ENCODE data around the gene GDPD5. TPM values are rescaled to one million over a fixed set of nuclear protein-coding genes. Genes with fewer than 3 reads are reported as not detected.

GDPD5 gene
- total RNA-seq, 1 donor from 2014 or later: 9.7 TPM

- intact Hi-C loops (cut with micrococcal nuclease): loop anchor here (5.0 to 10.0 kb wide), 2 partner anchors 111 to 818 kb away; partner anchors contain the start of genes GVQW3 and THAP12
- H3K27ac Mint-ChIP-seq: peak overlapping the region; percentile 70
- H3K27me3 Mint-ChIP-seq (ENCODE audit: insufficient read depth): peaks cover 4% of the 10 kb centered on the region
- H3K36me3 Mint-ChIP-seq (ENCODE audit: low read depth): peaks cover 5% of the 10 kb centered on the region
- DNase-seq (ENCODE audit: low spot score): no peak
- peak overlapping the region; percentile 92 for H3K4me3 Mint-ChIP-seq
- H3K4me1 Mint-ChIP-seq (ENCODE audit: low read depth): peaks cover 15% of the 10 kb centered on the region
- H3K9me3 Mint-ChIP-seq: no peaks in the 10 kb centered on the region
Observed at GRCh38 chr11:75563978-75564552, 38.3 kb upstream of the GDPD5 start.

- Mint-ChIP-seq H3K4me1 (ENCODE audit: low read depth) (peaks cover 15% of the 10 kb centered on the region), H3K36me3 (ENCODE audit: low read depth) (peaks cover 3% of the 10 kb centered on the region), H3K4me3 (peak overlapping the region; percentile 92), H3K27ac (peak overlapping the region; percentile 70), H3K27me3 (ENCODE audit: insufficient read depth) (peaks cover 4% of the 10 kb centered on the region), H3K9me3 (no peaks in the 10 kb centered on the region)
- intact Hi-C loops (cut with micrococcal nuclease): loop anchor here (5.0 to 10.0 kb wide), 2 partner anchors 111 to 819 kb away; partner anchors contain the start of genes GVQW3 and THAP12
- no peak for DNase-seq (ENCODE audit: low spot score)
Observed at GRCh38 chr11:75563501-75563977, 37.8 kb upstream of the GDPD5 start.

- DNase-seq (ENCODE audit: low spot score): no peak
- Mint-ChIP-seq H3K36me3 (ENCODE audit: low read depth) (no peaks in the 10 kb centered on the region), H3K9me3 (no peaks in the 10 kb centered on the region), H3K27ac (peak overlapping the region; percentile 90), H3K27me3 (ENCODE audit: insufficient read depth) (peaks cover 4% of the 10 kb centered on the region), H3K4me1 (ENCODE audit: low read depth) (peaks cover 15% of the 10 kb centered on the region), H3K4me3 (peak overlapping the region; percentile 92)
- intact Hi-C loops (cut with micrococcal nuclease): loop anchor here (1.0 to 10.0 kb wide), 5 partner anchors 16 to 819 kb away; partner anchors contain the start of genes GVQW3 and THAP12
Observed at GRCh38 chr11:75562836-75563484, 37.2 kb upstream of the GDPD5 start.

GRCh38 chr11:75562048-75562835 is 36.5 kb upstream of the GDPD5 start, which contains the start of gene SERPINH1:
TSS of gene SERPINH1 (plus strand) at chr11:75562253. CDS start at chr11:75566350, 4,097 bp downstream.
- H3K4me1 Mint-ChIP-seq (ENCODE audit: low read depth): peaks cover 15% of the 10 kb centered on the region
- H3K27me3 Mint-ChIP-seq (ENCODE audit: insufficient read depth): peaks cover 4% of the 10 kb centered on the region
- no peaks in the 10 kb centered on the region for H3K9me3 Mint-ChIP-seq
- intact Hi-C loops (cut with micrococcal nuclease): loop anchor here (1.0 to 10.0 kb wide), 5 partner anchors 15 to 820 kb away; partner anchors contain the start of genes GVQW3 and THAP12
- H3K36me3 Mint-ChIP-seq (ENCODE audit: low read depth): no peaks in the 10 kb centered on the region
- H3K27ac Mint-ChIP-seq: peak within 1 kb of the TSS; percentile 90
- peak; percentile 61 for DNase-seq (ENCODE audit: low spot score)
- peak within 1 kb of the TSS; percentile 92 for H3K4me3 Mint-ChIP-seq

- DNase-seq (ENCODE audit: low spot score): no peak
- intact Hi-C loops (cut with micrococcal nuclease): loop anchor here (1.0 to 10.0 kb wide), 5 partner anchors 14 to 821 kb away; partner anchors contain the start of genes GVQW3 and THAP12
- Mint-ChIP-seq H3K27me3 (ENCODE audit: insufficient read depth) (peaks cover 9% of the 10 kb centered on the region), H3K4me1 (ENCODE audit: low read depth) (peaks cover 15% of the 10 kb centered on the region), H3K27ac (peak overlapping the region; percentile 90), H3K36me3 (ENCODE audit: low read depth) (no peaks in the 10 kb centered on the region), H3K4me3 (peak overlapping the region; percentile 92), H3K9me3 (no peaks in the 10 kb centered on the region)
Observed at GRCh38 chr11:75561426-75562047, 35.8 kb upstream of the GDPD5 start.

GRCh38 chr11:75560644-75561043 is 34.9 kb upstream of the GDPD5 start:
- Mint-ChIP-seq H3K27ac (no peak overlapping the region), H3K36me3 (ENCODE audit: low read depth) (no peaks in the 10 kb centered on the region), H3K27me3 (ENCODE audit: insufficient read depth) (peaks cover 9% of the 10 kb centered on the region), H3K4me1 (ENCODE audit: low read depth) (peaks cover 15% of the 10 kb centered on the region), H3K4me3 (peak overlapping the region; percentile 72), H3K9me3 (no peaks in the 10 kb centered on the region)
- DNase-seq (ENCODE audit: low spot score): no peak
- intact Hi-C loops (cut with micrococcal nuclease): loop anchor here (5.0 to 10.0 kb wide), 2 partner anchors 114 to 822 kb away; partner anchors contain the start of genes GVQW3 and THAP12

GRCh38 chr11:75558939-75559843 is 33.5 kb upstream of the GDPD5 start:
- no peaks in the 10 kb centered on the region for H3K9me3 Mint-ChIP-seq
- DNase-seq (ENCODE audit: low spot score): no peak
- intact Hi-C loops (cut with micrococcal nuclease): no loop called here
- H3K4me3 Mint-ChIP-seq: peak overlapping the region; percentile 42
- peaks cover 9% of the 10 kb centered on the region for H3K27me3 Mint-ChIP-seq (ENCODE audit: insufficient read depth)
- H3K36me3 Mint-ChIP-seq (ENCODE audit: low read depth): no peaks in the 10 kb centered on the region
- peaks cover 15% of the 10 kb centered on the region for H3K4me1 Mint-ChIP-seq (ENCODE audit: low read depth)
- H3K27ac Mint-ChIP-seq: no peak overlapping the region

GRCh38 chr11:75557666-75558494 is 32.1 kb upstream of the GDPD5 start:
- peaks cover 6% of the 10 kb centered on the region for H3K4me1 Mint-ChIP-seq (ENCODE audit: low read depth)
- peaks cover 9% of the 10 kb centered on the region for H3K27me3 Mint-ChIP-seq (ENCODE audit: insufficient read depth)
- intact Hi-C loops (cut with micrococcal nuclease): no loop called here
- no peaks in the 10 kb centered on the region for H3K36me3 Mint-ChIP-seq (ENCODE audit: low read depth)
- H3K9me3 Mint-ChIP-seq: no peaks in the 10 kb centered on the region
- DNase-seq (ENCODE audit: low spot score): no peak
- H3K27ac Mint-ChIP-seq: peak overlapping the region; percentile 47
- no peak overlapping the region for H3K4me3 Mint-ChIP-seq

GRCh38 chr11:75556275-75556674 is 30.5 kb upstream of the GDPD5 start:
- intact Hi-C loops (cut with micrococcal nuclease): no loop called here
- Mint-ChIP-seq H3K4me1 (ENCODE audit: low read depth) (no peaks in the 10 kb centered on the region), H3K4me3 (no peak overlapping the region), H3K27ac (no peak overlapping the region), H3K9me3 (no peaks in the 10 kb centered on the region), H3K27me3 (ENCODE audit: insufficient read depth) (peaks cover 7% of the 10 kb centered on the region), H3K36me3 (ENCODE audit: low read depth) (no peaks in the 10 kb centered on the region)
- no peak for DNase-seq (ENCODE audit: low spot score)

- no peak overlapping the region for H3K4me3 Mint-ChIP-seq
- intact Hi-C loops (cut with micrococcal nuclease): no loop called here
- no peak for DNase-seq (ENCODE audit: low spot score)
Observed at GRCh38 chr11:75555079-75555811, 29.5 kb upstream of the GDPD5 start.

More at GRCh38 chr11:75555079-75555811, 29.5 kb upstream of the GDPD5 start:
- H3K9me3 Mint-ChIP-seq: no peaks in the 10 kb centered on the region
- peaks cover 7% of the 10 kb centered on the region for H3K27me3 Mint-ChIP-seq (ENCODE audit: insufficient read depth)
- H3K27ac Mint-ChIP-seq: no peak overlapping the region
- H3K4me1 Mint-ChIP-seq (ENCODE audit: low read depth): no peaks in the 10 kb centered on the region
- H3K36me3 Mint-ChIP-seq (ENCODE audit: low read depth): no peaks in the 10 kb centered on the region
